Suprapubic skin (tissue), 4 donors: Measurements from ENCODE around the gene TDRD5. TPM values are rescaled to one million over a fixed set of nuclear protein-coding genes. Genes with fewer than 3 reads are reported as not detected.

Source experiments
- DNase-seq, 2 donors: peaks; one replicate each; pipeline ENCODE4 v3.0.0-alpha.2; 2019; ENCODE audit warnings: low spot score in 2 of 2
- H3K27ac ChIP-seq: fragments of 200-600 bp; sonication (generic); one replicate; pipeline ENCODE4 v1.5.1; 2019
- H3K27me3 ChIP-seq: fragments of 200-600 bp; sonication (generic); one replicate; pipeline ENCODE4 v1.5.1; 2019
- H3K36me3 ChIP-seq: fragments of 200-600 bp; sonication (generic); one replicate; pipeline ENCODE4 v1.5.1; 2019
- H3K4me1 ChIP-seq: fragments of 200-600 bp; sonication (generic); one replicate; pipeline ENCODE4 v1.5.1; 2019
- H3K4me3 ChIP-seq: fragments of 200-600 bp; sonication (generic); one replicate; pipeline ENCODE4 v1.5.1; 2019; ENCODE audit warnings: mild to moderate bottlenecking
- H3K9me3 ChIP-seq: fragments of 200-600 bp; sonication (generic); one replicate; pipeline ENCODE4 v1.5.1; 2019
- EP300 ChIP-seq: sonication (generic); formaldehyde crosslinking; IDR thresholded peaks from one replicate; pipeline ENCODE4 v1.6.1; 2017; ENCODE audit warnings: antibody characterized with exemption
- POLR2A ChIP-seq, 2 donors: fragments of 450-650 bp; IDR thresholded peaks; one replicate each; pipeline ENCODE4 v1.6.1; 2017; ENCODE audit warnings: antibody characterized with exemption in 2 of 2, mild to moderate bottlenecking in 2 of 2, moderate library complexity in 2 of 2
- POLR2AphosphoS5 ChIP-seq, 3 donors: sonication (generic); formaldehyde crosslinking; IDR thresholded peaks; one replicate each; pipeline ENCODE4 v1.6.1; 2017; ENCODE audit warnings: antibody characterized with exemption in 3 of 3
- WGBS: methylation state at CpG from one replicate; pipeline ENCODE4 v1.1.5; 2018; 5-methylcytosine and 5-hydroxymethylcytosine counted together
- total RNA-seq, 4 donors: library from RNA; depleted of rRNA; stranded (reverse); fragments of >200 nt; gene quantifications; one replicate each; pipeline ENCODE4 v1.1.0, GENCODE V29; 2016
- TF ChIP-seq, protein P1 (sequence below), 2 donors: fragments of 200-600 bp in 1 of 2; fragments of 450-650 bp in 1 of 2; sonication (generic) in 1 of 2; IDR thresholded peaks; one replicate each; pipeline ENCODE4 v1.5.1; 2016 to 2019; ENCODE audit warnings: antibody characterized with exemption in 2 of 2, mild to moderate bottlenecking in 1 of 2, moderate library complexity in 1 of 2

TDRD5 gene
- total RNA-seq, 4 donors from 2014 or later, result 0.49 to 1.2 (median 0.66) TPM

DNA sequence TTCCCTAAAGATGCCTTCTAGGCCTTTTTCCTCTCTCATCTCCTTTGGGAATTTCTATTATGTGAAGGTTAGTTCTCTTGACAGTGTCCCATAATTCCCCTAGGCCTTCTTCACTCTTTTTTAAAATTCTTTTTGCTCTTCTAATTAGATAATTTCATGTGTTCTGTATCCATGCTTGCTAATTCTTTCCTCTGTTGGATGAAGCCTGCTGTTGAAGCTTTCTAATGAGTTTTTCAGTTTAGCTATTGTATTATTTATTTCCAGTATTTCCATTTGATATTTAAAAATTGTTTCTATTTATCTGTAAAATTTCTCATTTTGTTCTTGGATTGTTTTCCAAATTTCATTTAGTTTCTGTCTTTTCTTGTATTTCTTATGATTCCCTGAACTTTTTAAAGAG is 123.0 kb downstream of the TDRD5 start:
- no peak for DNase-seq
- no peaks in the 10 kb centered on the region for H3K27me3 ChIP-seq
- peaks cover 4% of the 10 kb centered on the region for H3K4me1 ChIP-seq
- no peak overlapping the region for H3K27ac ChIP-seq
- no peaks in the 10 kb centered on the region for H3K36me3 ChIP-seq
- H3K4me3 ChIP-seq, result no peak overlapping the region
- no peak for TF ChIP-seq POLR2A (IDR thresholded peaks at IDR 0.05)
- TF ChIP-seq EP300, result no peak
- TF ChIP-seq, protein P1, sequence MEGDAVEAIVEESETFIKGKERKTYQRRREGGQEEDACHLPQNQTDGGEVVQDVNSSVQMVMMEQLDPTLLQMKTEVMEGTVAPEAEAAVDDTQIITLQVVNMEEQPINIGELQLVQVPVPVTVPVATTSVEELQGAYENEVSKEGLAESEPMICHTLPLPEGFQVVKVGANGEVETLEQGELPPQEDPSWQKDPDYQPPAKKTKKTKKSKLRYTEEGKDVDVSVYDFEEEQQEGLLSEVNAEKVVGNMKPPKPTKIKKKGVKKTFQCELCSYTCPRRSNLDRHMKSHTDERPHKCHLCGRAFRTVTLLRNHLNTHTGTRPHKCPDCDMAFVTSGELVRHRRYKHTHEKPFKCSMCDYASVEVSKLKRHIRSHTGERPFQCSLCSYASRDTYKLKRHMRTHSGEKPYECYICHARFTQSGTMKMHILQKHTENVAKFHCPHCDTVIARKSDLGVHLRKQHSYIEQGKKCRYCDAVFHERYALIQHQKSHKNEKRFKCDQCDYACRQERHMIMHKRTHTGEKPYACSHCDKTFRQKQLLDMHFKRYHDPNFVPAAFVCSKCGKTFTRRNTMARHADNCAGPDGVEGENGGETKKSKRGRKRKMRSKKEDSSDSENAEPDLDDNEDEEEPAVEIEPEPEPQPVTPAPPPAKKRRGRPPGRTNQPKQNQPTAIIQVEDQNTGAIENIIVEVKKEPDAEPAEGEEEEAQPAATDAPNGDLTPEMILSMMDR (IDR thresholded peaks at IDR 0.05), result no peak
- TF ChIP-seq POLR2AphosphoS5 (IDR thresholded peaks at IDR 0.05), result no peak
- H3K9me3 ChIP-seq, result peaks cover 31% of the 10 kb centered on the region

DNA sequence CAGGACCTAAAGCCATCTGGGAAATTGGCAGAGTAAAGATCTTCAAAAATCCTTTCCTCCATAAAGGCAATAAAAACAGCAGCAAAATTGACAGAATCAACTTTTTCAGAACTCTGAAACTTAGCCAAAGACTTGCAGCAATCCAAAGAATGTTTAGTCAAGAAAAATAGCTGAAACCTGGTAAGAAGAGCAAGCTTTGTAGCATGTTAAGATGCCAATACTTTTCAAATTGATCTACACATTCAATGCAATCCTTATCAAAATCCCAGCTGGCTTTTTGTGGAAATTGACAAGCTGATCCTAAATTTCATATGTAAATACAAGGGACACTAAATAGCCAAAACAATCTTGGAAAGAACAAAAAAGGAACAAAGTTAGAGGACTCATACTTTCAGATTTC is 127.6 kb downstream of the TDRD5 start:
- Histone ChIP-seq H3K27ac (no peak overlapping the region), H3K4me1 (no peaks in the 10 kb centered on the region), H3K27me3 (no peaks in the 10 kb centered on the region), H3K4me3 (no peak overlapping the region), H3K36me3 (no peaks in the 10 kb centered on the region), H3K9me3 (peaks cover 36% of the 10 kb centered on the region)
- TF ChIP-seq, protein P1 (IDR thresholded peaks at IDR 0.05), result no peak
- TF ChIP-seq POLR2AphosphoS5 (IDR thresholded peaks at IDR 0.05), result no peak
- no peak for TF ChIP-seq EP300
- no peak for TF ChIP-seq POLR2A (IDR thresholded peaks at IDR 0.05)
- DNase-seq, result no peak

DNA sequence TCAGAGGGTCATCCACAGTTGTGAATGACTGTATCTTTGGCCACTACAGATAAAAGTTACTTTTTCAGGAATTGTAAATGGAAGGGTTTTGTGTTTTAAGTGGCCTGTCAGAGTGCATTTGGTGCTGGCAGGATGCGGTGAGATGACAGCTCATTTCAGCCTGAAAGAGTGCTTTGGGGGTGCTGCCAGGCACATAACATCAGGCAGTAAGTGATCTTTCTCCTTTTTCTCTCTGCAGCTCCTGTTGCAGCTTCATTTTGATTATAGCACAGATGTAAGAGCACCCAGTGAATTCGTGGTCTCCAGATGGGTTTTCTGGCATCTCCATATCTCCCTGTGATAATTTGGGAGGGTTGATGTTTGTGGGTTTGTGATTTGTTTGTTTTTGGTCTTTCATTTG is 136.6 kb downstream of the TDRD5 start:
- H3K4me3 ChIP-seq, result no peak overlapping the region
- TF ChIP-seq POLR2A (IDR thresholded peaks at IDR 0.05), result no peak
- TF ChIP-seq, protein P1 (IDR thresholded peaks at IDR 0.05), result no peak
- TF ChIP-seq POLR2AphosphoS5 (IDR thresholded peaks at IDR 0.05), result no peak
- no peak for TF ChIP-seq EP300
- no peak overlapping the region for H3K27ac ChIP-seq
- no peaks in the 10 kb centered on the region for H3K4me1 ChIP-seq
- 54% methylated on average over 2 of the region's 2 CpGs for WGBS
- no peak for DNase-seq
- no peaks in the 10 kb centered on the region for H3K9me3 ChIP-seq
- H3K36me3 ChIP-seq, result no peaks in the 10 kb centered on the region
- peaks cover 21% of the 10 kb centered on the region for H3K27me3 ChIP-seq

DNA sequence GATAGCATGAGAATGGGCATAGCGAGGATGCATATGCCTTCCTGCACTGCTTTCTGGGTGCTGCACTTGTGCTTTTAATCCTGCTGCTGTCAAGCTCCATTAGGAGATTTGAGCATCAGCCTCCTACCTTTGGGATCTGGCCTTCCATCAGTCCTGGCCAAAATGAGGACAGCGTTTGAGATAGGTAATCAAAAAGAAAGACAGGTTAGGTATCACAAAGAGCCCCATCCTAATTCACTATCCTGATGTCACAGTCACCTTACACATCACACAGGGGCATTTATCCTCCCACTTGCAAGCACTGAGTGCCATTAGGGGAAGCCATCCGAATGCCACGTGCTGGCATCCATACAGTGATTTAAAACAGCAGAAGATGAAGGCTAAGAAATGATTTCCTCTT is 138.2 kb downstream of the TDRD5 start:
- Histone ChIP-seq H3K9me3 (no peaks in the 10 kb centered on the region), H3K27me3 (peaks cover 21% of the 10 kb centered on the region), H3K27ac (no peak overlapping the region), H3K36me3 (no peaks in the 10 kb centered on the region), H3K4me3 (no peak overlapping the region), H3K4me1 (no peaks in the 10 kb centered on the region)
- DNase-seq, result no peak
- 72% methylated on average over 4 of the region's 4 CpGs for WGBS
- TF ChIP-seq POLR2A (IDR thresholded peaks at IDR 0.05) (no peak), POLR2AphosphoS5 (IDR thresholded peaks at IDR 0.05) (no peak), EP300 (no peak)
- TF ChIP-seq, protein P1 (IDR thresholded peaks at IDR 0.05), result no peak

DNA sequence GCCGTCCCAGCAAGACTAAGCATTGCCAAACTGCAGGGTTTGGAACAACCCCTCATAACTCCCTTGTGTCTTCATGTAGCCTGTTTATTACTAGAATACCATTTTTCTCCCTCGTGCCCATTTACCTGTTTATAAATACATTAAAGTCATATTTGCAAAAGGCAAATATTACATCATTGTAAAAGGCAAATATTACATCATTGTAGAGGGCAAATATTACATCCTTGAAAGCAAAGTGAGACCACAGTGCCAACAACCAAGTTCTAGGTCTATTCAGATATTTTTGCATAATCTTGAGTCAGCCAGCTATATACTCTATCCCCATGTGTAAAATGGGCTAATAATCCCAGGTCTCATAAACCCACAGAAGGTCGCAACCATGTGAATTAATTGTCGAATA is 140.0 kb downstream of the TDRD5 start:
- Histone ChIP-seq H3K27ac (no peak overlapping the region), H3K27me3 (peaks cover 23% of the 10 kb centered on the region), H3K4me1 (no peaks in the 10 kb centered on the region), H3K9me3 (no peaks in the 10 kb centered on the region), H3K36me3 (no peaks in the 10 kb centered on the region), H3K4me3 (no peak overlapping the region)
- DNase-seq, result no peak
- WGBS, result 86% methylated on average over 4 of the region's 4 CpGs
- TF ChIP-seq POLR2A (IDR thresholded peaks at IDR 0.05), result no peak
- TF ChIP-seq EP300, result no peak
- TF ChIP-seq, protein P1 (IDR thresholded peaks at IDR 0.05), result no peak
- TF ChIP-seq POLR2AphosphoS5 (IDR thresholded peaks at IDR 0.05), result no peak

Other genes starting within 250 kb of the TDRD5 start
- 1 to 10 TPM in 1 of 4 donors, not detected in 3; 1.3 TPM for gene AXDND1, start 225.9 kb upstream of the TDRD5 start, total RNA-seq
- not detected for gene NPHS2, start 15.9 kb upstream of the TDRD5 start, total RNA-seq
- gene FAM163A, start 151.5 kb downstream of the TDRD5 start, total RNA-seq, result under 1 TPM in 1 of 4 donors, not detected in 3; 0.29 TPM